ENCODE data around the gene ABCG5.

DNA sequence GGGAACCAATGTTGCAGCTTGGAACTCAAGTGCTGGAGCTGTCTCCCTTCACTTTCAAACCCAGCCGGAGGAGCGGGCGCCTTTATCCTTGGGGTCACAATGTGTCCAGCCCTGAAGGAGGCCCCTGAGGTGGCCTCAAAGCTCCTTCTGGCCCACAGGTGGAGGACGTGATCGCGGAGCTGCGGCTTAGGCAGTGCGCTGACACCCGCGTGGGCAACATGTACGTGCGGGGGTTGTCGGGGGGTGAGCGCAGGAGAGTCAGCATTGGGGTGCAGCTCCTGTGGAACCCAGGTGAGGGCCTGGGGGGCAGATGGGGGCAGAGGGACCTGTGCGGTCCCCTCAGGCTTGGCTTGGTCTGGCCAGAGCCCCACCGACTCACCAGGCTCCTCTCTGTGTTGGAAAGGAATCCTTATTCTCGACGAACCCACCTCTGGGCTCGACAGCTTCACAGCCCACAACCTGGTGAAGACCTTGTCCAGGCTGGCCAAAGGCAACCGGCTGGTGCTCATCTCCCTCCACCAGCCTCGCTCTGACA lies 13.6 kb upstream of the ABCG5 start:
- TF ChIP-seq CTCF (conservative IDR thresholded peaks at IDR 0.05 in 1 of 2, IDR thresholded peaks at IDR 0.05 in 1 of 2; ENCODE audit: extremely low read depth in 1 of 2, insufficient read depth in 1 of 2, low read depth in 1 of 2, low read length in 2 of 2) (no peak), EZH2 (IDR thresholded peaks at IDR 0.05; ENCODE audit: borderline replicate concordance, low read length) (no peak)

Measured in mammary epithelial cell (primary cell).